Neural cell (in vitro differentiated cells): ENCODE measurements around the gene CENPP. TPM values are rescaled to one million over a fixed set of nuclear protein-coding genes. Genes with fewer than 3 reads are reported as not detected.

ENCODE experiments used
- H2AFZ ChIP-seq: fragments of 200-600, 300-800 bp; sonication (generic), shearing (Covaris generic); 2 replicates; pipeline ENCODE4 v1.6.0; 2014; ENCODE audit warnings: low read depth, mild to moderate bottlenecking, antibody characterized with exemption, low read length, moderate library complexity
- H3F3A ChIP-seq: fragments of 200-600 bp; shearing (Covaris generic); 2 replicates; pipeline ENCODE4 v1.6.1; 2016; ENCODE audit warnings: mild to moderate bottlenecking, moderate library complexity, mixed read lengths, antibody characterized with exemption, low read length; ENCODE audit not compliant: insufficient read depth, poor library complexity, severe bottlenecking
- H3K27ac ChIP-seq: fragments of 200-600, 300-800 bp; sonication (generic), shearing (Covaris generic); 2 replicates; pipeline ENCODE4 v1.5.1; 2014; ENCODE audit warnings: mild to moderate bottlenecking, low read length, moderate library complexity
- H3K27me3 ChIP-seq: fragments of 300-800, 200-600 bp; sonication (generic), shearing (Covaris generic); 2 replicates; pipeline ENCODE4 v1.6.0; 2014; ENCODE audit warnings: mild to moderate bottlenecking, low read depth, low read length, moderate library complexity; ENCODE audit not compliant: insufficient read depth
- H3K36me3 ChIP-seq: fragments of 300-800, 200-600 bp; sonication (generic), shearing (Covaris generic); 2 replicates; pipeline ENCODE4 v1.5.1; 2014; ENCODE audit warnings: mild to moderate bottlenecking, antibody characterized with exemption, low read length, moderate library complexity; ENCODE audit not compliant: insufficient read depth
- H3K4me2 ChIP-seq: fragments of 300-800, 200-600 bp; sonication (generic), shearing (Covaris generic); 2 replicates; pipeline ENCODE4 v1.6.0; 2014; ENCODE audit warnings: mild to moderate bottlenecking, low read length
- H3K4me3 ChIP-seq: fragments of 300-800, 200-600 bp; sonication (generic), shearing (Covaris generic); 2 replicates; pipeline ENCODE4 v1.5.1; 2014; ENCODE audit warnings: mild to moderate bottlenecking, low read length, moderate library complexity
- H3K79me2 ChIP-seq: fragments of 200-600 bp; shearing (Covaris generic); replicated peaks from 2 replicates; pipeline ENCODE4 v1.6.0; 2014; ENCODE audit warnings: mild to moderate bottlenecking, low read length, moderate library complexity; ENCODE audit not compliant: insufficient read depth
- H3K9ac ChIP-seq: fragments of 300-800, 200-600 bp; sonication (generic), shearing (Covaris generic); 2 replicates; pipeline ENCODE4 v1.6.1; 2016; ENCODE audit warnings: mild to moderate bottlenecking, low read length, mixed read lengths
- H3K9me2 ChIP-seq: fragments of 200-600 bp; shearing (Covaris generic); 2 replicates; pipeline ENCODE4 v1.6.1; 2016; ENCODE audit warnings: mild to moderate bottlenecking, low read length, mixed read lengths; ENCODE audit not compliant: insufficient read depth
- H3K9me3 ChIP-seq: fragments of 200-600, 300-800 bp; sonication (generic), shearing (Covaris generic); 2 replicates; pipeline ENCODE4 v1.6.1; 2016; ENCODE audit warnings: mild to moderate bottlenecking, mixed run types, low read length, moderate library complexity, mixed read lengths
- H4K20me1 ChIP-seq: fragments of 200-600 bp; shearing (Covaris generic); 2 replicates; pipeline ENCODE4 v1.6.1; 2016; ENCODE audit warnings: mild to moderate bottlenecking, mixed run types; ENCODE audit not compliant: insufficient read depth
- CTCF ChIP-seq: fragments of 450-650 bp; IDR thresholded peaks from 2 replicates; pipeline ENCODE4 v1.5.1; 2014; ENCODE audit warnings: antibody characterized with exemption, mild to moderate bottlenecking, moderate library complexity; ENCODE audit not compliant: poor library complexity, severe bottlenecking
- EP300 ChIP-seq: fragments of 450-650 bp; conservative IDR thresholded peaks from 2 replicates; pipeline ENCODE4 v1.6.1; 2014; ENCODE audit warnings: antibody characterized with exemption, mild to moderate bottlenecking, moderate library complexity; ENCODE audit not compliant: poor library complexity, severe bottlenecking
- EZH2 ChIP-seq: fragments of 200-600, 300-800 bp; shearing (Covaris generic), sonication (generic); IDR thresholded peaks from 2 replicates; pipeline ENCODE4 v1.6.1; 2014; ENCODE audit warnings: antibody characterized with exemption, low read length, borderline replicate concordance, mild to moderate bottlenecking; ENCODE audit not compliant: insufficient read depth, poor library complexity, severe bottlenecking
- MXI1 ChIP-seq: fragments of 450-650 bp; conservative IDR thresholded peaks from 2 replicates; pipeline ENCODE4 v1.6.1; 2014; ENCODE audit warnings: antibody characterized with exemption, mild to moderate bottlenecking; ENCODE audit not compliant: poor library complexity, severe bottlenecking
- POLR2AphosphoS5 ChIP-seq: IDR thresholded peaks from 2 replicates; pipeline ENCODE4 v1.6.1; 2012
- RAD21 ChIP-seq: fragments of 450-650 bp; conservative IDR thresholded peaks from 2 replicates; pipeline ENCODE4 v1.6.1; 2014; ENCODE audit warnings: antibody characterized with exemption, mild to moderate bottlenecking, moderate library complexity
- SMC3 ChIP-seq: fragments of 450-650 bp; conservative IDR thresholded peaks from 2 replicates; pipeline ENCODE4 v1.6.1; 2014; ENCODE audit warnings: antibody characterized with exemption, mild to moderate bottlenecking, moderate library complexity; ENCODE audit not compliant: poor library complexity
- TAF1 ChIP-seq: IDR thresholded peaks from 2 replicates; pipeline ENCODE4 v1.6.1; 2012; ENCODE audit warnings: low read depth
- polyA plus RNA-seq: library from polyadenylated mRNA; depleted of rRNA; stranded (reverse); fragments of >200 nt; gene quantifications from 2 replicates; pipeline ENCODE4 v1.2.3, GENCODE V29; 2014
- TF ChIP-seq, protein P1 (sequence below): IDR thresholded peaks from 2 replicates; pipeline ENCODE4 v1.6.1; 2012; ENCODE audit warnings: borderline replicate concordance

The CENPP gene
- polyA plus RNA-seq, 1 donor from 2014 or later, result 5.0 TPM

GRCh38 chr9:92656537-92656925, 330.8 kb downstream of the CENPP start:
- Histone ChIP-seq H3K79me2 (no peaks in the 10 kb centered on the region), H3K9me2 (no peaks in the 10 kb centered on the region), H3K27me3 (no peaks in the 10 kb centered on the region), H3K9me3 (no peaks in the 10 kb centered on the region), H3K4me3 (no peak overlapping the region), H3F3A (no peaks in the 10 kb centered on the region), H3K27ac (no peak overlapping the region), H3K9ac (no peak overlapping the region), H2AFZ (no peak overlapping the region), H3K36me3 (no peaks in the 10 kb centered on the region), H4K20me1 (no peaks in the 10 kb centered on the region), H3K4me2 (no peak overlapping the region)
- TF ChIP-seq EP300 (no peak), MXI1 (no peak), POLR2AphosphoS5 (no peak), RAD21 (no peak), TAF1 (no peak), CTCF (no peak), EZH2 (no peak), SMC3 (no peak)
- TF ChIP-seq, protein P1, sequence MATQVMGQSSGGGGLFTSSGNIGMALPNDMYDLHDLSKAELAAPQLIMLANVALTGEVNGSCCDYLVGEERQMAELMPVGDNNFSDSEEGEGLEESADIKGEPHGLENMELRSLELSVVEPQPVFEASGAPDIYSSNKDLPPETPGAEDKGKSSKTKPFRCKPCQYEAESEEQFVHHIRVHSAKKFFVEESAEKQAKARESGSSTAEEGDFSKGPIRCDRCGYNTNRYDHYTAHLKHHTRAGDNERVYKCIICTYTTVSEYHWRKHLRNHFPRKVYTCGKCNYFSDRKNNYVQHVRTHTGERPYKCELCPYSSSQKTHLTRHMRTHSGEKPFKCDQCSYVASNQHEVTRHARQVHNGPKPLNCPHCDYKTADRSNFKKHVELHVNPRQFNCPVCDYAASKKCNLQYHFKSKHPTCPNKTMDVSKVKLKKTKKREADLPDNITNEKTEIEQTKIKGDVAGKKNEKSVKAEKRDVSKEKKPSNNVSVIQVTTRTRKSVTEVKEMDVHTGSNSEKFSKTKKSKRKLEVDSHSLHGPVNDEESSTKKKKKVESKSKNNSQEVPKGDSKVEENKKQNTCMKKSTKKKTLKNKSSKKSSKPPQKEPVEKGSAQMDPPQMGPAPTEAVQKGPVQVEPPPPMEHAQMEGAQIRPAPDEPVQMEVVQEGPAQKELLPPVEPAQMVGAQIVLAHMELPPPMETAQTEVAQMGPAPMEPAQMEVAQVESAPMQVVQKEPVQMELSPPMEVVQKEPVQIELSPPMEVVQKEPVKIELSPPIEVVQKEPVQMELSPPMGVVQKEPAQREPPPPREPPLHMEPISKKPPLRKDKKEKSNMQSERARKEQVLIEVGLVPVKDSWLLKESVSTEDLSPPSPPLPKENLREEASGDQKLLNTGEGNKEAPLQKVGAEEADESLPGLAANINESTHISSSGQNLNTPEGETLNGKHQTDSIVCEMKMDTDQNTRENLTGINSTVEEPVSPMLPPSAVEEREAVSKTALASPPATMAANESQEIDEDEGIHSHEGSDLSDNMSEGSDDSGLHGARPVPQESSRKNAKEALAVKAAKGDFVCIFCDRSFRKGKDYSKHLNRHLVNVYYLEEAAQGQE, result no peak

DNA sequence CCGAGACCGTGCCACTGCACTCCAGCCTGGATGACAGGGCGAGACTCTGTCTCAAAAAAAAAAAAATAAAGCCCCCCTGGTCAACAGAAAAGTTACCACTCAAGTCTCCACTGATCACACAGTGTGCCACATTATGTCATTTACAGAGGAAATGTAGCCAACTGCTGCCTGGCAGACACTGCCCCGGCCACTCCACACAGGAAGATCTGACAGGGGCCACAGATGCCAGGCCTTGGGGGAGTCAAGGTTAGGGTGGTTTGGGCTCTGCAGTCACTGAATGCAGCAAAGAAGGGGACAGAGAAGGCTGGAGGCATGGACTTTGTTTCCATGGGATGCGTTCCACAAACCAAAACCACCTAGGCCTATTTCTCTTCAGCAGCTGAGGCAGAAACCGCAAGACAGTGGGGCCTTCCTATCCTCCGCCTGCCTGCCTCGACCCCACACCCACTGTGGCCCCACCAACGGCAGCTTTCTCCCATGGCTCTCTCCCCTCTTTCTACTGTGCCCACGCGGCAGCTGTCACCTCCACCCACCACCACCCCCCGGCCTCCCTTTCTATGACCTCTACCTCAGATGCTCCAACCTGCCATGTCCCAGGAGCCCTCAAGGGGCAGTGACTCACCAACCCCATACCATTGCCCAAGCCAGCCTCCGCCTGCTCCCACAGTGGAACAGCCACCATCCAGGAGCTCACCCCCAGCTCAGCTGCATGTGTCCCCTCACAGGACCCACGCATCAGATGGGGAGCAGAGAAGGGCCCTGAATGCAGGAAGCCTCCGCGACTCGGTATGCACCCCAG, 331.7 kb downstream of the CENPP start:
- no peaks in the 10 kb centered on the region for H4K20me1 ChIP-seq
- TF ChIP-seq TAF1, result no peak
- no peaks in the 10 kb centered on the region for H3K27me3 ChIP-seq

More for the DNA sequence above, 331.7 kb downstream of the CENPP start:
- H3K27ac ChIP-seq, result no peak overlapping the region
- no peak overlapping the region for H3K4me2 ChIP-seq
- H3K9ac ChIP-seq, result no peak overlapping the region
- no peaks in the 10 kb centered on the region for H3K79me2 ChIP-seq
- H3F3A ChIP-seq, result no peaks in the 10 kb centered on the region
- H3K9me3 ChIP-seq, result no peaks in the 10 kb centered on the region
- H2AFZ ChIP-seq, result no peak overlapping the region
- no peaks in the 10 kb centered on the region for H3K36me3 ChIP-seq
- no peak overlapping the region for H3K4me3 ChIP-seq
- H3K9me2 ChIP-seq, result no peaks in the 10 kb centered on the region
